ENCODE results near the gene MAP1LC3C.
"Not testable (repeated sequence)": the region's sequence is repeated elsewhere in the genome, so short reads cannot be mapped to it uniquely, and the experiment has no call there.

The MAP1LC3C gene

DNA sequence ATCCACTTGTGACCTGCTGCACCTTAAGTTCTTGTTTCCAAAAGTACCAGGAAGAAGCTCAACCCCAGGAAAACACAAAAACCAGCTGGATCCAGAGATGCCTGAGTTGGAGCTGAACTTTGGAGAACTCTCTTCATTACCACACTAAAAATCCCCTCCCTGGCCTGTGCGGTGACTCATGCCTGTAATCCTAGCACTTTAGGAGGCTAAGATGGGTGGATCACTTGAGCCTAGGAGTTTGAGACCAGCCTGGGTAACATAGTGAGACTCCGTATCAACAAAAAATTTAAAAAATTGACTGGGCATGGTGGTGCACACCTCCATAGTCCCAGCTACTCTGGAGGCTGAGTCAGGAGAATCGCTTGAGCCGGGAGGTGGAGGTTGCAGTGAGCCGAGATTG lies 6.2 kb downstream of the MAP1LC3C start:
- DNase-seq (ENCODE audit: low read depth), result peak; percentile 15

DNA sequence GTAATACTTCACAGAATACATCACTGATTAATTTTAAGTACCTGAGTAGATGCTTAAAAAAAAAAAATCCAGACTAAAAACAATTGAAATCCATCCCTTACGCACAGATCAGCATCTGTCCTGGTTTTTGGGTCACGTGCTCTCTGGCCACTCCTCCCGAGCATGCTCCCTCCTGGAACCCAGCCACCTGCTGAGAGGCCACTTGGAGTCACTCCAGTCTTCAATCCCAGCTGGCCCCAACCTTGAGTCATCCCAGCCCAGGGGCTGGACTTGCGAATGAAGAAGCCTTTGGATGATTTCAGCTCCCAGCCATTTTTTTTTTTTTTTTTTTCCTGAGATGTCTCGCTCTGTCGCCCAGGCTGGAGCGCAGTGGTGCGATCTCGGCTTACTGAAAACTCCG lies 8.9 kb downstream of the MAP1LC3C start:
- DNase-seq (ENCODE audit: low read depth), result peak; percentile 81

DNA sequence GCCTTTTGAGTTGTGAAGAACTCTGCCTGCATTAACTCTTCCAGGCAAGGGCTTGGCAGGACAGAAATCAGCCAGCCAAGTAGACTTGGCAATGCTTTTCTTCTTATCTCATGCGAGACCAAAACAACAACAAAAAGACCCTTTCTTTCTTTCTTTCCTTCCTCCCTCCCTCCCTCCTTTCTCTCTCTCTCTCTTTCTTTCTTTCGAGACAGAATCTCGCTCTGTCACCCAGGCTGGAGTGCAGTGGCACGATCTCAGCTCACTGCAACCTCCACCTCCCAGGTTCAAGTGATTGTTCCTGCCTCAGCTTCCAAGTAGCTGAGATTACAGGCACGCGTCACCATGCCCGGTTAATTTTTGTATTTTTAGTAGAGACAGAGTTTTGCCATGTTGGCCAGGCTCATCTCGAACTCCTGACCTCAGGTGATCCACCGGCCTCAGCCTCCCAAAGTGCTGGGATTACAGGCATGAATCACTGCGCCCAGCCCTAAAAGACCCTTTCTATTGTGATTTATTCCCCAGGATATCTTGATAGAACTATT lies 10.4 kb downstream of the MAP1LC3C start:
- not testable (repeated sequence) for DNase-seq (ENCODE audit: low read depth)

DNA sequence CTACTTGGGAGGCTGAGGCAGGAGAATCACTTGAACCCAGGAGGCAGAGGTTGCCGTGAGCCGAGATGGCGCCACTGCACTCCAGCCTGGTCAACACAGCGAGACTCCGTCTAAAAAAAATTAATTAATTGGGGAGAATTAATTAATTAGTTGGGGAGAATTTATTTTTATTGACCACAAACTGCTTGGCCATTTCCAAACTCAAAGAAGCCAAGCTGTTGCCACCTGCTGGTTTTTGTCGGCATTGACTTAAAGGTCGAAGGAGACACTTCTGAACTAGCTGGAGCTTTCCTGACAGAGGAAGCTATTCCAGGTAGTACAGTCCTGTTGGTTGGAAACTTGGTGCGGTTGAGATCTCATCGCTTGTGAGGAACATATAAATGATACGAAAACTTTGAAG lies 13.1 kb downstream of the MAP1LC3C start:
- peak; percentile 27 for DNase-seq (ENCODE audit: low read depth)

DNA sequence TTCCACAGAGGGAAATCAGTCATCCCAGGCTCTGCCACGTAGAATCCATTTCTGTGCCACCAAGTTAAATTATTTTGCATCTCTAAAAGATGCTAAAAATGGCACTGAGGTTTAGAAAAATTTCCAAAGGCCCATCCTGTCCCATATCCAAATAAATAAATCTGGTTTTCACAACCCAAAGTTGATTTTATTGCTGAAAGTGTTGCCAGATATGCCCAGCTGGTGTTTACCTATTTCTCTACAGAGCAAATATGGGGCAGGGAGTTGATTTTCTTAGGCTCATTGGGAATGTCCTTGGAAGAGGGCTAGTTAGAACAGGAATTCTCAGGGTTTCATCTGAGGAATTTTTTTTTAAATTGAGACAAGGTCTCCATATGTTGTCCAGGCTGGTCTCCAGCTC lies 19.0 kb downstream of the MAP1LC3C start:
- no peak for DNase-seq (ENCODE audit: low read depth)

DNA sequence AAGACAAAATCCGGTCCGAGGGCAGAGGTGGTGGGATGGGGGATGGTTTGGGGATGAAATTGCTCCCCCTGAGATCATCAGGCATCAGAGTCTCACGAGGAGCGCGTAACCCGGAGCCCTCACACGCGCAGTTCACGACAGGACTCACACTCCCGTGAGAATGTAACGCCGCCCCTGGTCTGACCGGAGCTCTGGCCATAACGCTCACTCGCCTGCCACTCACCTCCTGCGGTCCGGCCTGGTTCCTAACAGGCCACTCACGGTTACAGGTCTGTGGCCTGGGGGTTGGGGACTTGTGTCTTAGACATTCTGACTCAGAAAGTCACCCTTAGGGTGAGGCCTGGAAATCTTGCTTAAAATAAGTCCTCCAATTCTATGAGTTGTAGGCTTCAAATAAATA lies 19.8 kb downstream of the MAP1LC3C start:
- DNase-seq (ENCODE audit: low read depth), result no peak

DNA sequence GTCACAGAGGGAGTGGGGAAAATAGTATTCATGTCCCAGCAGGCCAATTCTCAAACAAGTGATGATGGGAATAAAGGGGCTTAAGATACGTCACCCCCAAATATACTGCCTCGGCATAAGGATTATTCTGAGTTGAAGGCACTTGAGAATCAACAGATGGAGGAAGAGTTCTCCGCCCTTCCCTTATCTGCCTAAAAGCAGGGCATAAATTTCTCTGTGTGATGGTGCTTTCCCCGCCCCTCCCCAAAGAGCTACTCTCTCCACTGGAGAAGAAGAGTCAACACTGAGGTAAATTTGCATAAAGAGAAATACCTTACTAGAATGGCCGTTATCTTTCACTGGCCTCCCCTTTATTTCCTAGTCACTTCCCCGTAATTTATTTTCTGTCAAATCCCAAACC lies 22.7 kb downstream of the MAP1LC3C start:
- DNase-seq (ENCODE audit: low read depth), result no peak

DNA sequence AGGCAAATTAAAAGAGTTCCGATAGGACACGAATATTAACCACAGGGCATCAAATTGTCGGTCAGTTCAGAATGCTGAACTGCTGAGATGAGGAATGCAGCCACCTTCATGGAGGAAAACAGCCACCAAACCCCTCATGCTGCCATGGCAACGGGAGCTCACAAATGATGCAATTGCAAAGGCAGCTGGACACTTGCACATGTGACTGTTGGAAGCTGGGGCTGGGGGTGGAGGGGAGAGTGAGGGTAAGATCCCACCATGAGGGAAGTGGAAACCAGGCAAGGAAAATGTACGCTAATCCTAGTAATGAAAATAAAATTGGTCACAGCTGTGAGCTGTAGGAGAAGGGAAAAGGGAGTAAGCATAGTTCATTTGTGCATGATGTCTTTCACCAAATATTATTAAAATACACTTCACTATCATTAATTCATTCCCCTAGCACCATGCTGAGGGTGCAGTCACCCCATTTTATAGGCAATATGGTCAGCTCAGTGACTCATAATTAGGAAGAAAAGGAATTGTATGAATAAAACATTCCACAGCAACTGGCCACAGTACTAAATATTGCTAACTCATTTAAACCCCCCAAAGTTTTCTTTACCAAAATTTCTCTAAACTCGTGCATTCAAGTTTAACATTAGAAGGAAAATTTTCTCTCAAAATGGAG lies 26.1 kb downstream of the MAP1LC3C start:
- DNase-seq (ENCODE audit: low read depth), result peak; percentile 7

DNA sequence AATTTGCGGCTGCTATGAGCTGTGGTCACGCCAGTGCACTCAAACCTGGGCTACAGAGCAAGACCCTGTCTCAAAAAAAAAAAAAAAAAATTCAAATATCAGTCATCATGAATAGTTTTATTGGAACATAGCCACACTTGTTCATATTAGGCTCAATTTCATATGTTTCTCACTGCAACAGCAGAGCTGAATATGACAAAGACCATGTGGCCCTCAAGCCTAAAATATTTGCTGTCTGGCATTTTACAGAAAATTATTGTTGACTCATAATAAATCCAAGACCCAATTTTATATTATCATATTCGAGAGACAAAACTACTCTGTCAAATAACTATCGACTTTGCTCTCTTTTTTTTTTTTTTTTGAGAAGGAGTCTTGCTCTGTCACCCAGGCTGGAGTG lies 30.3 kb downstream of the MAP1LC3C start:
- DNase-seq (ENCODE audit: low read depth), result no peak

DNA sequence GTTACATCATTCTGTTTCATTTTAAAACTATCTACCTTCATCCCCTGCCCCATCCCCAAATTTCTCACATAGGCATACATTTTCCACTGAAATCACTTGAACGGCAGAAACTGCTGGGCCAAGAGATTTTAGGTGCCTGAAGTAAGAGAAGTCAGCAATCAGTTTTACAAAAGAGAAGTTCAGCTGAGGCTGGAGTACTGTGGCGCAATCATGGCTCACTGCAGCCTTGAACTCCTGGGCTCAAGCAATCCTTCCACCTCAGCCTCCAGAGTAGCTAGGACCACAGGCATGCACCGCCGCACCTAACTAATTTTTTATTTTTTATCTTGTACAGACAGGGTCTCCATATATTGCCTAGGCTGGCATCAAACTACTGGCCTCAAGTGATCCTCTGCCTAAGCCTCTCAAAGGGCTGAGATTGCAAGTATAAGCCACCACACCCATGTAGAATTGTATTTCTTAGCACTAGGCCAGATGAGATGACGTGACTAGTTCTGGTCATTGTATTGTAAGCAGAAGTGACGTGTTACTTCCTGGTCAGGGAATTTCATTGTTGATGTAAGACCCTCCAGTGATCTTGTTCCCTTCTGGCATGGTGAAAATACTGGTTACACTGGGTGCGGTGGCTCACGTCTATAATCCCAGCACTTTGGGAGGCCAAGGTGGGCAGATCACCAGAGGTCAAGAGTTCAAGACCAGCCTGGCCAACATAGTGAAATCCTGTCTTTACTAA lies 34.2 kb downstream of the MAP1LC3C start:
- no peak for DNase-seq (ENCODE audit: low read depth)

DNA sequence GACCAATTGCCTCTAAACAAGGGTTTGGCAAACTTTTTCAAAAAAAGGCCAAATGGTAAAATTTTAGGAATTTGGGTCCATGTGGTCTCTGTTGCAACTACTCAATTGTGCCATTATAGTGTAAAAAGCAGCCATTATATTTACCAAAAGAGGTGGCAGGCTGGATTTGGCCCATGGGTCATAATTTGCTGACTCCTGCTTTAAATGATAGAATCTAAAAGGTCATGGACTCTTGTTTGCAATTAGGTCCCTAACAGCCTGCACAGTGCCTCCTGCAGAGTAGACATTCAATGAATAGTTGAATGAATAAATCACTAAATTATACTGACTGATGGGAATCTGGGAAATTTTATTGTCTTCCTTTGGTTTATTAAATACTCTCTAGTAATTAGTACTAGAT lies 35.2 kb downstream of the MAP1LC3C start:
- DNase-seq (ENCODE audit: low read depth), result no peak

DNA sequence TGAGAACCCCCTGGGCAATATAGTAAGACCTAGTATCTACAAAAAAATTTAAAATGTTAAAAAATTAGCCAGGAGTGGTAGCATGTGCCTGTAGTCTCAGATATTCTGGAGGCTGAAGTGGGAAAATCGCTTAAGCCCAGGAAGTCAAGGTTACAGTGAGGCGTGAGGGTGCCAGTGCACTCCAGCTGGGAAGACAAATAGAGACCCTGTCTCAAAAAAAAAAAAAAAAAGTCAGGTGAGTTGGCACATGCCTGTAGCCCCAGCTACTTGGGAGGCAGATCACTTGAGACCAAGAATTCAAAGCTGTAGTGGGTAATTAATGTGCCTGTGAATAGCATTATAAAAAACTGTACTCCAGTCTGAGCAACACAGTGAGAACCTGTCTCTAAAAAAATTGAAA lies 36.7 kb downstream of the MAP1LC3C start:
- DNase-seq (ENCODE audit: low read depth), result no peak

DNA sequence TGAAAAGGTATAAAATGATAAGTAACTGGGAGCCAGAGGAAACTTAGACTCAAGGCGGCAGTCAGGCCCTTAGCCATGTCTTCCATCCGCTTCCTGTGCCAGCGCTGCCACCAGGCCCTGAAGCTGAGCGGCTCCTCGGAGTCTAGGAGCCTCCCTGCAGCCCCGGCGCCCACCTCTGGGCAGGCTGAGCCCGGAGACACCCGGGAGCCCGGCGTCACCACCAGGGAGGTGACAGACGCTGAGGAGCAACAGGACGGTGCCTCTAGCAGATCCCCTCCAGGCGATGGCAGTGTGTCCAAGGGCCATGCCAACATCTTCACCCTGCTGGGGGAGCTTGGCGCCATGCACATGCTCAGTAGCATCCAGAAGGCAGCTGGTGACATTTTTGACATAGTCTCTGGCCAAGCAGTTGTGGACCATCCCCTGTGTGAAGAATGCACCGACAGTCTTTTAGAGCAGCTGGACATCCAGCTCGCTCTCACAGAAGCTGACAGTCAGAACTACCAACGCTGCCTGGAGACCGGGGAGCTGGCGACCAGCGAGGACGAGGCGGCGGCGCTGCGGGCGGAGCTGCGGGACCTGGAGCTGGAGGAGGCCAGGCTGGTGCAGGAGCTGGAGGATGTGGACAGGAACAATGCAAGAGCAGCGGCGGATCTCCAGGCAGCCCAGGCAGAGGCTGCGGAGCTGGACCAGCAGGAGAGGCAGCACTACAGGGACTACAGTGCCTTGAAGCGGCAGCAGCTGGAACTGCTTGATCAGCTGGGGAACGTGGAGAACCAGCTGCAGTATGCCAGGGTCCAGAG lies 41.0 kb downstream of the MAP1LC3C start, which contains the start of gene BECN2:
TSS of gene BECN2 (plus strand) at position 76 of the 803 bp plus-strand sequence. CDS start at position 76, 0 bp downstream.
- no peak for DNase-seq (ENCODE audit: low read depth)

DNA sequence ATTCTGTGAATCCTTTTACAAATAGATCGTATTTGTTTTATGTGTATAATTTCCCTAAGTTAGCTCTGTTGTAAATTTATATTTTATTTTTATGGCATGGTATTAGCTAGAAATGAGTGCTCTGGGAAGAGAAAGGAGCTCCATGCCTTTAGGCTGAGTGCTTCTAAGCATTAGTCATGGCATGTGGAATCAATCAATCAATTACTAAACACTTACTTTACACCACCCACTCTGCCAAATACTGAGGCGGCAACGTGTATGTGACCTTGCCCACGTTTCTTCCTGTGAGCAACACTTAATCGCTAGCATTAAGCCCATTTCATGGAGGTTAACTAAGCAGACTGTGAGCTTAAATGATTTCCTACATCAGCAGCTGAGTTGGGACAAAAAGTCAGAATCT lies 48.5 kb downstream of the MAP1LC3C start:
- no peak for DNase-seq (ENCODE audit: low read depth)

DNA sequence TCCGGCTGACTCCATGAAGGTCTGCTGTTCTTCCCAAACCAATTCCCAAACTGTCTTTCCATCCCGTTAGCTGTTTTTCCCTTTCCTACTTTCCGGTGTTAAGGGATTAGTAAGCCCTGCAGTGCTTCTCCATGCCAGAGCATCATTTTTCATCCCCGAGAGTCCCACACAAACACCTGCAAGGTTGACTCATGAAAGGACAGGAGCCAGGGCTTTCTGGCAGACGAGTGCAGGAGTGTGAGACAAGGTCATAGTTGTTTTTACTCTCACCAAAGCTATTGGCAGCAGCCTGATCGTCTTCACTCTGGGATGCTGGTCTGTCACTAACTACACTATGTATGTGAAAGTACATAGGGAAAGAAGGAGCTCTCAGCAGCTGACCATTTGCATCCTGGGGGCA lies 51.5 kb downstream of the MAP1LC3C start:
- no peak for DNase-seq (ENCODE audit: low read depth)

Data from amniotic epithelial cell (primary cell).